Activated effector memory CD4-positive, alpha-beta T cell treated with anti-CD3 and anti-CD28 coated beads, Interleukin-2, amount 50 U/mL, for 16 hours (primary cell): Measurements from ENCODE around the gene ATP11A.

ENCODE experiments used
- DNase-seq: peaks from one replicate; pipeline ENCODE4 v3.0.0-alpha.2; 2020

The ATP11A gene

DNA sequence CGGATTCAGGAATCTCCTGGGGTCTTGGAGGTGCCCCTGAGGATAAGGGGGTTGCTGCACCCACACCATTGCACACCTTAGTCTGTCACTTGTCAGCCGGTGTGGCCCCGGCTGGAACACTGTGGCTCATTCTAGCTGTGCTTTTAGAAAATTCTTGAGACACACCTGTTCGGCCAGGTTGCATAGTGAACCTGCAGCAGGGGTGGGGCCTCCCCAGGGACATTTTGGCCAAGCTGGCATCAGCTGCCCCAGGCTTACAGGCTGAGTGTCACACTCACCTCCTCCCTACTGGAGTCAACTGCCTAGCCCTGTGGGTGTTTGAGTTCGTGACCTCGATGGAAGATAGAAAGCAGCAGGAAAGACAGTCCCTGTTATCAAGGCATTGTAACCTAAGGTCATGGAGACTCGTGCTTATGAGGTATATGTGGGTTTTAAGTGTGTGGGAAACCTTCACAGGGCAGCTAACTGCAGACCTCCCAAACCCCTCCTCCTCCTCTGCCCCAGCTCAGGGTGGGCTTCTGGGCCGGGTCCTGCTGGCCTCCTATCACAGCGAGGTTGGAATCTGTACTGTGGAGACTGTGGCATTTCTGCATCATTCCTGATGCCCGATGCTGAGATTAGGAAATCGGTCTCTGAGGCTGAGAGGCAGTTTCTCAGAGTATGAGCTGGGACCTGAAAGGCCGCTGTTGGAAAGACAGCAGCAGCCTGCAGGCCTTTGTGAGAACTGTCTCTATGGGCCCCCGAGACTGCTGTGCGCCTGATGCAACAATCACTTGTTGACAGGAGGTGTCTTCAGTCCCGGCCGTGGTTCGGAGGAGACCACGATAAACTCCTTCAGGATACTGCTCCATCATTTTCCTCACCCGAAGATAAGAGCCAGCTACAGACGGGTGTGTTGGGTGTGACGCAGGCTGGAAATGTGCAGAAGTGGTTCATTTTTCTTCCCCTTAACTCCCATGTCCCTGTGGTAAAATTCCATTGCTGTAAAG is 72.2 kb downstream of the ATP11A start:
- no peak for DNase-seq

DNA sequence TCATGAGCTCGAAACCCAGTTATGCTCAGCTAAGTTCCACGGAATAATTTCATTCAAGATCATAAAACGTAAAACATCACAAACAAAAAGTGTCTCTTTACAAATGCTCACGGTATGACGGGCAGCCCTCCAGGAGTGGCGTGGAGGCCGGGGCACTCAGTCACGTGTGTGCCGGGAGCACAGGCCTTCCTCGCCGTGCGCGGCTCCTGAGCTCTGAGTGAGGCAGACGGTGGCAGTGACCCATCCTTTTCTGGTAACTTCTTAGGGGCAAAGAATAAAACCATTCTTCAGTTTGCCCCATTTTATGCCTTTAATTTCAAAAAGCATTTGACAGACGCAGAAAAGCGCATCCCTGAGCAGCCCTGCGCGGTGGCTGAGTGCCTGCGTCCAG is 72.8 kb downstream of the ATP11A start:
- no peak for DNase-seq

DNA sequence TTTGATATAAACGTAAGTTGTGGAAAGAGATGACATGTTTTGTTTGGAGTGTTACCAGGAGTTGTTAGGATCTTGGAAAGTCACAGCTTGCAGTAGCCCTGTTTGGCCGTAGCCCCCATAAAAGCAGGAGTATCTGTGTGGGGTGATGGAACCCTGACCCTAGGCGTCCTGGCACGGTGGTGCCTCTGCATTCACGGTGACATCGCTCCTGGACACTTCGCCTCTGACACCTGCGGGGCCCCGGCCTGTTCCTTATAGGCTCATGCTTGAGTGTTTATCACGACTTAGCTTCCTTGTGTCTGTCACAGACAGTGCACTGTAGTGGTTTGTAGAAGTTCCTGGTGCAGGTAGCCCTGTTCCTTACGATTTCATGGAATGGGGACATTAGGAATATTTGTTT is 74.2 kb downstream of the ATP11A start:
- no peak for DNase-seq

DNA sequence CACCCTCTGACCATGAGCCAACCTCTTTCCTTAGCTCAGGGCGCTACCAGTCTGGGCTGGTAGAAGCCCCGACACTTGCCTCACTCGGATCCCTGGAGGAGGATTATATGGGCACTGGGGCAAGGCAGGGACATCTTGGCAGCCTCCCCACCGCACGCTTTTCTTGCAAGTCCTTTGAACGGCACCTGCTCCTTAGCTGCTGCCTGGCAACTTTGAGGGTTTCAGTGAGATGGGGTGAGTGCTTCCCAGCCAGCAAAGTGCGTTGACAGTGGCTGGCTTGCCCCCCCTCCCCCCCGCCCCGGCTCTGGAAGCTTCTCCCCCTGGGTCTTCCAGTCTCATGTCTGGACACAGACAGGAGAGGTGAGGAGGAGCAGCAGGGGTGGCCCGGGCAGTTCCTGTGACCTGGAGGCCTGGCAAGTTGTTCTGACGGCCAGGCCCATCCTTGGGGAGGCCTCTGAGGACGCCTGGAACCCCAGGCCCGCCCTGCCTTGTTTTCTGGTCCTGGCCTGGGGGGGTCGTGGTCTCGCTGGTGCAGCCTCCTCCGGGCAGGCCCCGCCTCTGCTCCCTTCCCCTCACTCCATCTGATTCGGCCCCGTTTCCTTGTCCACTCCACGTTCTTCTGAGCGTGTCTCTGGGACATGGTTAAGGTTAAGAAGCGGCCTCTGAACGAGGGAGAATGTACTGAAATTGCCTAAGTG is 75.2 kb downstream of the ATP11A start:
- no peak for DNase-seq

DNA sequence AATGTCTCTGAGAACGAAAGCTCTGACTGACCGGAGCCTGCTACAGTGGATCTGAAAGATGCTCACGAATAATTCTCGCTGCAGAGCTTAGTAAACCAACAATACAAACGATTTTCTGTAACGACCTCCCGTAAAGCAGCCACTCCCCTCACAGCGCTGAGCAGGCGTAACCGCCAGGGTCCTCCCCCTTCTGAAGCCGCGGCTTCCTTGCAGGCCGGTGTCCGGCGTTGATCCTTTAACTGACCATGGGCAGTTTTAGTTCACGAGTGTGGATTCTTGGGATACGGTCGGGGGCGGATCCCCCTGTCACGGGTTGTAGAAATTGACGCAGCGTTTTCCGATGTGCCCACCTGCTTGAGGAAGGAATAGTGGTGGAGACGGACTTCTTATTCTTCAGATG is 75.9 kb downstream of the ATP11A start:
- DNase-seq: no peak

DNA sequence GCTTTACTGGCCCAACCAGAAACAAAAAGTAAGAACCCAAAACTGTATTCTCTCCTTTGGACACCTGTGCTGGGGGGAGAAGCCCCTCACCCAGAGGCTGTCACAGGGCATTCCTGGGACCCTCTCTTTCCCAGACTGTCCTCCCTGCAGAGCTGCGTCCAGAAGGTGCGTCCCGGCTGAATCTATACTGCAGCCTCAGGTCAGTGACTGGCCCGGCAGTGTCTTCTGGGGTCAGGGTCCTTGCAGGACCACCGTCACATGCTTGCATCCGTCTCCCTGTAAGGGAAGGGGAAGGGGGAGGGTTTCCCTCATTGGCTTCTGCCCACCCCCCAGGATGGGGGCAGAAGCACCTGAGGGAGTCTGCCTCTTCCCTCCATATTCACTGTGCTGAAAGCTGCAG is 76.5 kb downstream of the ATP11A start:
- no peak for DNase-seq

DNA sequence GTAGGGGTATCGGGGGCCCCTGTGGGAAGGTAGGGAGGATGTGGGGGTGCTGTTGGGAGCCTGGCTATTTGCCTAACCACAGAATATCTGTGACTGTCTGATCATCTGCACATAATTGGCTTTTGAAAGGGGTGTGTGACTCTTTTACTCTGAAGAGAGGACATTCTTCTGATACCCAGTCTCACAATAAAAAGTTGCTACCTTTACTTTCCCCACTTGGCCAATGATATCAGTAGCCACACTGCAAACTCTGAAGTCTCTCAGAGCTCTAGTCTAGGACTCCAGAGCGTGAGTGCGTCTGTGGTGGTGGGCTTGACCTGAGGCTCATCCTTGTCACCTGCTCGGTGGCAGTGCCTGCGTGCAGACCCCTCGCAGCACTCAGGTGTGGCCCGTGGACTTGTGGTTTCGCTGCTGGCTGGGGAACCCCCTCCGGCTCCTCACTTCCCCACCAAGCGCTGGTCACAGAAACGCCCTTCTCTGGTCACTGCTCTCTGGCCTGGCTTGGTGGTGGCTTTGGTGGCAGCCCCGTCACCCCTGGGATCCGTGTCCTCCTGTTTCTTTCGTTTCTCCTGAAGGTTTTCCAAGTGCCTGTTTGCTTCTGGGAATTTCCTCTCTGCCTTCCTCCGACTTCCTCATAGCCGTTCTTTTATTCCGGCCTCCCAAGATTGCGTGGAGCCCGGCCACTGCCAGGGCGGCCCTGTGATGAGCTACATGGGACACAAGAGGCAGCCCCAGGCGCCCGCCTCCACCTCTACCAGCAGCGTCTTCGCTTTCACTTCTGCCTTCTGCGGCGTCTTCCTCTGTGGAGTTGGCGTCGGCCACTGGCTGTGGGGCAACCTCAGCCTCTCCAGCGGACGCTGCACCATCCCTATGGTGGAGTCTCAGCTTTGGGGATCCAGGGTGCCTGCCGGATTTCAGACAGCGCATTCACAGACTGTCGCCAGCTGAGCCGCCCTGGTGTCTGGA is 78.0 kb downstream of the ATP11A start:
- DNase-seq: no peak

DNA sequence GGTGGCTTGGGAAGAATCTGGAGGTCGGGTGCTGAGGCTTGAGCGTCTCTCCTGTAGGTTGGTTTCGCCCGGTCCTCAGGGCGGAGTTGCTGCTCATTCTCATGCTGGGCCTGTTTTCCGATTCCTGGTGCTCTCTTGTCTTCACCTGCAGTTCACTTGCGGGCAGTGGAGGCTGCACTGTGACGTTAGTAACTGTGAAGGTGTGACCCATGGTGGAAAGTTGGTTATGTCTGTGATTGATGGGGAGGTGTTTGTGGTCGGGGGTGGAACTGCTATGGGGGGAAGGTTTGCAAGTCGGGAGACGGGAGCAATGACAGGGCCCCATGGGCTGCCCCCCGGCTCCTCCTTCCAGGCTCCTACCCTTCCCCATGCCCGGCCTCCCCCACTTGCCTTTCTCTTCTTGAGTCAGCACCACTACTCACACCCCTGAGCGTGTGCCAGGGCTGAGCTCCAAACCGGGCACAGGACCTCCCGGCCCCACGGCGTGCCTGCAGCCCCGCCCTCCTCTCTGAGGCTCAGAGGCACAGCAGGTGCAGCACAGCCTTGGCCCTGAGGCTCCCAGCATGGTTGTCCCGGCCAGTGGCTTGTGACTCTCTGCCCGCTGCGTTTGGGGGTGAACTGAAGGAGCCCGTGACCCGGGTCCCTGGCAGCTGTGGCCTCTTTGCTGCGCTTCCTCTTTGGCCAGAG is 79.1 kb downstream of the ATP11A start:
- DNase-seq: no peak

DNA sequence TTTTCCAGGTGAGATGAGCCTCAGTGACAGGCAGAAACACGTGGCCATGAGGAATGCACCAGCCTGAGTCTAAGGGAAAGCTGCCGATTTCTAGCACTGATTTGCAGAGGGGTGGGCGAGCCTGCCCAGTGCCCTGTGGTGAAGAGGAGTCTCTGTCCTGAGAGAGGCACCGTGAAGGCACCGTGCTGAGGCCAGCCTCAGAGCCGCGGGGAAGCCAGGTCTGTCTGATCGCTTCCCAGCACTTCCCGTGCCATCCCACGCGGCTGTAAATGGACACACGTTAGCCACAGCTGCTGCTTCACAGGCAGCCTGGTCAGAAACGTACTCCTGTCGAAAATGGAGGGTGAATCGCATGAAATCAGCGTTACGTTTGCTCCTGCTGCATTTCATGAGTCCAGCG is 79.8 kb downstream of the ATP11A start:
- no peak for DNase-seq

DNA sequence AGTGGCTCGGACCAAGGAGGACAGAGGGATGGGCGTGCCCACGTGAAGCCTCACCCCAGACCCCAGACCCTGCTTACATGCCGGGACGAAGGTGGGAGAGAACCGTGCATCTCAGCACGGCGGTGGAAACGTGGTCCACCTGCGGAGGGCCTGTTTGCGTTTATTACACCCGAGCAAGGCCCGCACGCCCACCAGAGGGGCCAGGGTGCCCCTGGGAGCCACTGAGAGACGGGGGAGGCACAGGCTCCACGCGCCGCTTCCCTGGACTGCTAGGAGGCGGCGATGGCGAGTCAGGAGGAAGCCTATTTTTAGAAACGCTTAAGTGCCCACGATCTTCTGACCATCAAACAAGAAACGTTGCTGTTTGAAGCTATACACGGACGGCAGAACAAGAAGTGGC is 80.7 kb downstream of the ATP11A start:
- no peak for DNase-seq

DNA sequence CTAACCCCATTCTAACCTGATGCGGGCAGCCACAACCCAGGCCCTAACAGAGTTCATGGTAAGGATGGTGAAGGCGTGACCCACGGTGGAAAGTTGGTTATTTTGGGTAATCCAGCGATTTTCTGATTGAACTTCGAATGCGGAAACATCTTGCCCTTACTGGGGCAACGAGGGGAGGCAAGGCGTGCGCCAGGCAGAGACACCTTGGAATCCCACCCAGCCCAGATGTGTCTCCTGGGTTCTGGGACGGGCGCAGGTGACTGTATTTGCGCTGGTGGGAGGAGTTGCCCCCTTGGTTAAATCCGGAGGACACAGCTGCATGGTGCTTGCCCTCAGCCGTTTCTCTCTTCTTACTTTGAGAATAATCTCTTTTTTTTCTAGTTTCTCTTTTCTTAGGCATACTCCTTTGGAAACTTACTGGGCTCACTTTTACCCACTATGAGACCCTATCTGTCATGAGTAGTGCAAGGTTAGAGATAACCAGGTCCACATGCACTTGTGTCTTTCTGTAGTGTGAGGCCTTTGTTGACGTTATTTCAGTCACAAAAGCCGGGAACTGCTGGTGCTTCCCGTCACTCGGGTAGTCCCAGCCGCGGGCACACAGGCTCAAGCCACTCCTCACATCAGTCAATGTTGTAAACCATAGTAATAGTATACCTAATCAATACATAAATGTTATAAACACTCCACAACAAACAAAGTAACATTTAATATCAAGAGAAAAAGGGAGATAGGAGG is 81.5 kb downstream of the ATP11A start:
- DNase-seq: no peak

DNA sequence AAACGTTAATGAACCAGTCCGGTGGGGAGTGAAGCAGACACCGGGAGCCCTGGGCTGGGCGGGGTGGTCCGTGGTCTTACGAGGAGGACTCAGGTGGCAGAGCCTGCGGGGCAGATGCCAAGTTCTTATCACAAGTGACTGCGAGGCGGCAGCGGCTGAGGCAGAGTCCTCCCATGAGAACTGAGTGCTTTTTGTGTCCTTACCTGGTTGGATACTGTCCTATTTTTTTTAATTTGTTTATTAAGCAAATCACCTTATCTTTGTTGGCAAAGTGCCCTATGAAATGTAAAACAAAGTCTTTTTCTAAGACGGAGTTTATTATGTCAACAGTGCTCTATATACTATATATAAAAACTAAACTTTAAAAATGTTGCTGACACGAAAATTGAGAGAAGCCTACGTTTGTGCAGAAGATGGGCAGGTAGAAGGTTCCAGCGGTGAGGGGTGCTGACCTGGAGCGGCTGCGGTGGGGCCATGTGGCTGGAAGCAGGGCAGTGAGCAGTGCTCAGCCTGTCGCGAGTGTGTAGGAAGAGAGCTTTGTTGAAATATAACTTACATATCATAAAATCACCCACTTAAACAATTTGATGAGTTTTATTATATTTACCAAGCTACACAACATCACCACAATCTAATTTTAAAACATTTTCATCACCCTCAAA is 82.2 kb downstream of the ATP11A start:
- DNase-seq: no peak

DNA sequence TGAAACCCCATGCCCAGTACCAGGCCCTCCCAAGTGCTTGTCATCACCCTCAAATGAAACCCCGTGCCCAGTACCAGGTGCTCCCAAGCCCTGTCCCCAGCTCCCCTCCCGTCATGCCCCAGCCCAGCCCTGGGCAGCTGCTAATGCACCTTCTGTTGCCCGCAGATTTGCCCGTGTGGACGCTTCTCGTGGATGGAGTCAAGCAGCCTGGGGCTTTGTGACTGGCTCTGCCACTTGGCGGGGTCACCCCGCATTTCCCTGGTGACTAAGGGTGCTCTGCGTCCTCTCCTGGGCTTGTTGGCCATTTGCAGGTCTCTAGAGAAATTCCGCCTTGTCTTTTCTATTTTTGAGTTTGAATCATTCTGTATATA is 82.7 kb downstream of the ATP11A start:
- DNase-seq: no peak

DNA sequence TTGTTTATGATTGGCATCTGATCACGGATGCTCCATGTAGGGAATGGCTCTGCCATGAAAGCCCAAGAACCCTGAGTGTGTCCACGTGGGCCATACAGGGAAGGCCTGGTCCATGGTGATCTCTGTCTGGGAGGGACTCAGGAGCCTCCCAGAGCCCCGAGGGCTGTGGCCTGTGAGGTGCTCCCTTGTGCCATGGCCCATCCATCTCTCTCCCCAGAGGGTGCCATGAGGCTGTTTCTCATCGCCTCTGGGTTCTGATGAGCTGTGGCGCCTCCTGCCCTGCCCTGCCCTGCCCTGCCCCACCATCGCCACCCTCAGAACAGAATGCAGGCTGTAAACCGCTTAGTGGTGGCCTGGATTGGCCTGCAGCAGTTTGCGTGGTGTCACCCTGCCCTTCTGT is 83.1 kb downstream of the ATP11A start:
- no peak for DNase-seq

DNA sequence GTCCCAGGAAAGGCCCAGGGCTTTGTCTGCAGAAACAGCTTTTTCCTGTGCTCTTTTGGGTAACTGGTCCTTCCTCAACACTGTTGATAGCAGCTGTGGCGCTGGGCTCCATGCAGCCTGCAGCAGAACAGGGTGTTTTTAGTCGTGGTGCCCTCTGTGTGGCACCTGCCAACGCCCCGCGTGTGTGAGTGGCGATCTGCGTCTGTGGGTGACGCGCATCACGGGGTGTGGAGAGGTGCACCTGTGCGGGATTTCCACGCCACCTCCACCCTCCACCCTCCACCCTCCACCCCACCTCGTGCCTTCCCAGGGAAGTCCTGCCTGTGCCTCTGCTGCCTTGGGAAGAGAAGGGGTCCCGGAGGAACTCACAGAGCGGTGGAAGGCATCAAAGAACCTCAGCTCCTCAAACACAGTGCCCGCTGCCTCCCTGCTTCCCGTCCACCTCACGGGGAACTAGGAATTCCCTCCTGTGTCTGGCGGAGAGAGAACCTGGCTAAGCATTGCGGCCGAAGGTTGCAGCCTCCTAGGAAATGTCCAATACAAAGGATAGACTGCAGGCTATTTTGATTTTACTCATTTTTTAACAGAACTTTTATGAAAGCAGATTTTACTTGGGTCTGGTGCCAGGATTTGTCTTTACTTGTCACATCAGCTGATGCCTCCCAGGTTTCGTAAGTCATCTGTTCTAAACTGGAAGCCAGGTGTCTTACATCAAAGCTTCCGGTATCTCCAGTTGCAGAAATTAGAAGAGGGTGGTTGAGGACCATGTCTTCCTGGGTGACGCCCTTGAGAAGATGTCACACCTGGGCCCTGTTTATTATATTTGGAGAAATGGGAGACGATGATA is 84.0 kb downstream of the ATP11A start:
- no peak for DNase-seq

DNA sequence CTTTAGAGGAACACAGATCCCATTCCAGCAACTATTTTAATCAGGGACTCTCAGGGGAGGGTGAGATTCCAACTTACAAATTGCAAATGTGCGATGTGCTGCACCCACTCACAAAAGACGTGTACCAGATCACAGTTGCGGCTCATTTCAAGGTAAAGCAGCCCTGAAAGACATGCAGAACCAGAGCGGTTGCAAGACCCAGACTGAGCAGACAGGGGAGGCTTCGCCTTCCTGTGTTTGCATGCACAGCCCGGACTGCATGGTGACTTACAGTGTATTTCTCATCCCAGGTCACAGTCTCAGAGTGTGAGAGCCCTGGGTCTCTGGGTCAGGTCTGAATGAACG is 84.6 kb downstream of the ATP11A start:
- no peak for DNase-seq

DNA sequence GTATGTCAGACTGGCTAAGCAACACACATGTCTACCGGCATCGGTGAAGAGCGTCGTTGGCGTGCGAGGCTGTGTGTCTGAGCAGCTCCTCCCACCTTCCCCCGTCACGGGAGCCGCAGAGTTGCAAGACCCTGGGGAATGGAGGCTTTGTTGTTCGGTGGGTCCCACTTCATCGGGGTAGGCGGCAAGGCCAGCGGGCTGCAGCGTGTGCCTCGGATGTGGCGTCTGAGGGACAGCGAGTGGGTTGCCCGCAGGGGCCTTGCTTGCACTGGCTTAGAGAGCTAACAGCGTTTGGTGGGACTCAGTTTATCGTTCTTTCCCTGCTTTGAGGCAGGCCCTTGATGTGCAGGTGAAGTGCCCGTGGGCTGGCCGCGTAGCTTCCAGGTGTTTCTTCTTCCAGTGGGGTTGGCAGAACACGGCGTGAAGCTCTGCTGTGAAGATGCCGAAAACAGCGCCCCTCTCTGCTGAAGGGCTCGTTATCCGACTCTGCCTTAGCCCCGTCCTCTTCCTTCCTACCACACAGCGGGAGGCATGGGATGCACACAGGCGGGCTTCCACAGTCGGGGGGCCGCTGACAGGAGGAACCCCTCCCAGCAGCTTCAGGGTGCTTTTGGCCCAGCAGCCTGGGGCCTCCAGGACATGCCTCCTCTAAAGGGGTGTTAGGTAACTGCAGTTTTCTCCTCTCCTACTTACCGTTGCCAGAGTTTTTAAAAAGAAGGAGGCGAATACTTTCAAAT is 85.2 kb downstream of the ATP11A start:
- DNase-seq: peak; percentile 53

DNA sequence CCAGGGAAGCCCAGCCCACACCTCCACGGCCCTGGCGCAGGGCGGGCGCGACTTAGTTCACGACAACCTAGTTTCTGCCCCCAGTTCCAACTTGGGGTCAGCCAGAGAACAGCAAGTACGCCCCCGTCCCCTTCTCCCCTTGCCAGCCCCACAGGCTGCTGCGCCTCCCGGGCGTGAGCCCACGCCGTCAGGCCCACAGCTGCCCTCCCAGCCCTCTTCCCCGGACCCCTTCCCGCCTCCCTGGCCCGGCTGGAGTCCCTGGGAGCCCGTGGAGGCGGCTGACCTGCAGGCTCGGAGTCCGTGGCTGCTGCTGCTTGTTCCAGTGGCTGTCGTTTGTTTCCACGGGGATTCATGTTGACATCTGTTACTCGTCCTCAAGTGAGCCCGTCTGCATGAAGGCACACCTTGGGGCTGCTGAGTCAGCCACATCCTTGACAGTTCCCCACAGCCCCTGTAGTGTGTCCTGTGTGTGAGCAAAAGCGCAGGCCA is 86.0 kb downstream of the ATP11A start:
- peak; percentile 37 for DNase-seq

DNA sequence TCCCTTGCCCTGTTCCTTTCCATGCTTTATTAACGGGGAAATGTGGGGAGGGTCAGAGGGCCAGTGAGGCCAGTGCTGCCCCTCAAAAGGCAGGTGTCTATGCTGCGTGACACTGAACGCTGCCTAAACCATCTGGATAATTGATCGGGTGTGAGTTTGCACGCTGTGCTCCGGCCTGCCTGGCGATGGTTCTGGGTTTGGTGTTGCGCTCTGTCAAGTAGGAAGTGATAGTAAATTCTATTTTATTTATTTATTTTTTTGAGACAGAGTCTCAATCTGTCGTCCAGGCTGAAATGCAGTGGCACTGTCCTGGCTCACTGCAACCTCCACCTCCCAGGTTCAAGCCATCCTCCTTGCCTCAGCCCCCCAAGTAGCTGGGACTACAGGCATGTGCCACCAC is 86.5 kb downstream of the ATP11A start:
- peak; percentile 43 for DNase-seq
